GM12878 (cell line): ENCODE results near the gene PTPN18. TPM values are rescaled to one million over a fixed set of nuclear protein-coding genes. Genes with fewer than 3 reads are reported as not detected.
A peak's percentile ranks its signal among the peaks of the same experiment; 100 is the strongest.

ENCODE experiments used
- ATAC-seq: fragments of 200-7000 bp; cut with Tn5 transposase; 3 replicates; pipeline ENCODE4 v1.9.1; 2020; ENCODE audit warnings: mild to moderate bottlenecking, moderate library complexity
- BruUV-seq: library from RNA; stranded (reverse); fragments of 400-500 nt; replicated peaks from 2 replicates; lab custom pipeline; 2021; lab: Mats Ljungman, UMichigan
- CTCF ChIA-PET: fragments of 300-600 bp; sonication (Branson Sonifier 250); formaldehyde crosslinking; extraction: SDS; loops from one replicate; lab custom pipeline; 2021; ENCODE audit warnings: inconsistent platforms; lab: Yijun Ruan, JAX
- POLR2A ChIA-PET: fragments of 350-600 bp; formaldehyde crosslinking; extraction: SDS; loops from one replicate; lab custom pipeline; 2021; ENCODE audit warnings: inconsistent platforms; lab: Charles Lee
- RAD21 ChIA-PET: fragments of 300-600 bp; sonication (Branson Sonifier 250); formaldehyde crosslinking; loops from one replicate; lab custom pipeline; 2023; ENCODE audit warnings: antibody characterized with exemption; ENCODE audit not compliant: unreplicated experiment; lab: Charles Lee
- SMC1A ChIA-PET: fragments of 300-600 bp; sonication (Branson Sonifier 250); formaldehyde crosslinking; loops from one replicate; lab custom pipeline; 2023; ENCODE audit not compliant: unreplicated experiment, uncharacterized antibody; lab: Charles Lee
- DNase-seq: peaks from one replicate; pipeline ENCODE4 v3.0.0-alpha.2; 2011; ENCODE audit warnings: low read depth, low spot score
- FAIRE-seq: peaks from 3 replicates; lab custom pipeline; 2011; peaks lifted over from hg19 to GRCh38; lab: Jason Lieb, UNC
- H2AFZ ChIP-seq: 2 replicates; pipeline ENCODE4 v1.6.0; 2011; ENCODE audit warnings: low read depth, low read length, control low read depth; ENCODE audit not compliant: control insufficient read depth
- H3K27ac ChIP-seq: 2 replicates; pipeline ENCODE4 v1.5.1; 2011; ENCODE audit warnings: control low read depth; ENCODE audit not compliant: control insufficient read depth, insufficient read depth
- H3K27me3 ChIP-seq, 2 experiments: replicated peaks in 1 of 2; 2 replicates each; pipeline versions ENCODE4 v1.6.0 to v1.6.1; 2011; ENCODE audit warnings: low read length in 1 of 2; ENCODE audit not compliant: control insufficient read depth in 2 of 2, insufficient read depth in 2 of 2
- H3K36me3 ChIP-seq, 2 experiments: 2 replicates each; pipeline ENCODE4 v1.5.1; 2011; ENCODE audit warnings: low read length in 1 of 2; ENCODE audit not compliant: control insufficient read depth in 2 of 2, insufficient read depth in 2 of 2
- H3K4me1 ChIP-seq: 2 replicates; pipeline ENCODE4 v1.6.1; 2011; ENCODE audit warnings: mild to moderate bottlenecking, low read length, moderate library complexity, mixed read lengths; ENCODE audit not compliant: control insufficient read depth, insufficient read depth
- H3K4me2 ChIP-seq: 2 replicates; pipeline ENCODE4 v1.6.0; 2011; ENCODE audit warnings: control low read depth; ENCODE audit not compliant: control insufficient read depth, insufficient read depth
- H3K4me3 ChIP-seq: fragments of 200-600 bp; sonication (generic); 2 replicates; pipeline ENCODE4 v1.5.1; 2016
- H3K79me2 ChIP-seq: 2 replicates; pipeline ENCODE4 v1.6.0; 2011; ENCODE audit warnings: low read length; ENCODE audit not compliant: control insufficient read depth, insufficient read depth
- H3K9ac ChIP-seq: 2 replicates; pipeline ENCODE4 v1.8.0; 2011; ENCODE audit warnings: low read length, control low read depth, mixed read lengths; ENCODE audit not compliant: control insufficient read depth, insufficient read depth
- H3K9me3 ChIP-seq: replicated peaks from 3 replicates; pipeline ENCODE4 v1.5.1; 2011; ENCODE audit warnings: mild to moderate bottlenecking, low read length; ENCODE audit not compliant: control insufficient read depth, insufficient read depth
- H4K20me1 ChIP-seq: 2 replicates; pipeline ENCODE4 v1.6.0; 2011; ENCODE audit not compliant: control insufficient read depth, insufficient read depth
- ASH2L ChIP-seq: fragments of 300-600, 200-600 bp; sonication (generic); IDR thresholded peaks from 2 replicates; pipeline ENCODE4 v1.6.1; 2017; ENCODE audit warnings: low read depth, mild to moderate bottlenecking, borderline replicate concordance
- ATF3 ChIP-seq: IDR thresholded peaks from 2 replicates; pipeline ENCODE4 v1.6.1; 2011; ENCODE audit warnings: low read depth, mild to moderate bottlenecking, low read length, moderate library complexity, borderline replicate concordance; ENCODE audit errors: extremely low read depth
- BCL11A ChIP-seq: IDR thresholded peaks from 2 replicates; pipeline ENCODE4 v1.6.1; 2011; ENCODE audit warnings: low read depth, low read length
- DPF2 ChIP-seq: fragments of 450-650 bp; IDR thresholded peaks from 2 replicates; pipeline ENCODE4 v1.6.1; 2017; ENCODE audit warnings: mild to moderate bottlenecking
- E4F1 ChIP-seq: fragments of 450-650 bp; IDR thresholded peaks from 2 replicates; pipeline ENCODE4 v1.6.1; 2018; ENCODE audit warnings: borderline replicate concordance, mild to moderate bottlenecking; ENCODE audit not compliant: partially characterized antibody
- EED ChIP-seq: sonication (generic); IDR thresholded peaks from 2 replicates; pipeline ENCODE4 v1.6.1; 2016; ENCODE audit warnings: antibody characterized with exemption, low read depth
- NFIC ChIP-seq: IDR thresholded peaks from 2 replicates; pipeline ENCODE4 v1.6.1; 2012; ENCODE audit warnings: low read depth, mild to moderate bottlenecking, inconsistent platforms, low read length, moderate library complexity
- POLR2A ChIP-seq: IDR thresholded peaks from 2 replicates; pipeline ENCODE4 v1.6.1; 2011; ENCODE audit warnings: low read depth, mild to moderate bottlenecking, low read length
- RAD21 ChIP-seq: IDR thresholded peaks from 2 replicates; pipeline ENCODE4 v1.6.1; 2011; ENCODE audit warnings: mild to moderate bottlenecking, low read depth, low read length, moderate library complexity; ENCODE audit not compliant: insufficient read depth
- SUPT20H ChIP-seq: IDR thresholded peaks from 2 replicates; pipeline ENCODE4 v1.6.1; 2011; ENCODE audit warnings: low read depth, mild to moderate bottlenecking, low read length, moderate library complexity, borderline replicate concordance; ENCODE audit not compliant: control insufficient read depth
- ZBTB11 ChIP-seq: fragments of 450-650 bp; formaldehyde crosslinking; IDR thresholded peaks from 2 replicates; pipeline ENCODE4 v1.5.0; 2022; ENCODE audit warnings: mild to moderate bottlenecking, missing genetic modification characterization
- ZNF592 ChIP-seq: fragments of 450-650 bp; IDR thresholded peaks from 2 replicates; pipeline ENCODE4 v1.6.1; 2017; ENCODE audit warnings: mild to moderate bottlenecking, moderate library complexity
- WGBS: methylation state at CpG from one replicate; pipeline ENCODE4 v1.1.6; 2016; ENCODE audit warnings: low lambda C conversion rate; ENCODE audit not compliant: insufficient replicate concordance, insufficient coverage; ENCODE audit errors: missing lambda C conversion rate; 5-methylcytosine and 5-hydroxymethylcytosine counted together
- in situ Hi-C: fragments of 300-500 bp; cut with MboI; formaldehyde crosslinking; loops from 9 replicates; pipeline ENCODE4 v1.14.3; 2018; ENCODE audit warnings: mixed read lengths
- intact Hi-C: fragments of 100-400 bp; cut with micrococcal nuclease; formaldehyde crosslinking; loops from one replicate; pipeline ENCODE4 v1.14.2; 2022; ENCODE audit not compliant: unreplicated experiment
- polyA plus RNA-seq, 11 experiments: library from polyadenylated mRNA; depleted of rRNA in 4 of 11; unstranded in 6 of 11; stranded (reverse) in 5 of 11; fragments of >200 nt; fragmentation: Nextera tagmentation in 4 of 11; fragmentation: Illumina TruSeq in 1 of 11; extraction: Ambion mirVana in 4 of 11; extraction: Trizol in 1 of 11; gene quantifications; 1 replicate in 1 of 11; 2 replicates in 10 of 11; pipeline versions ENCODE4 v1.2.1 to v1.2.3, GENCODE V29; 2011 to 2016; ENCODE audit warnings: inconsistent platforms in 2 of 11, missing spikeins in 2 of 11, low read depth in 1 of 11
- total RNA-seq, 4 experiments: library from RNA; depleted of rRNA in 3 of 4; stranded (reverse); fragments of >200 nt in 3 of 4; fragmentation: Illumina TruSeq in 1 of 4; extraction: Trizol in 1 of 4; gene quantifications; 2 replicates each; pipeline versions ENCODE4 v1.2.1 to v1.2.3, GENCODE V29; 2013 to 2021

The PTPN18 gene
- total and polyA plus RNA-seq, 10 of the 15 experiments (the other 5 are each of a cell fraction or from before 2014, with no cell fraction given), result 14.8 to 89.9 (median 43.4) TPM

GRCh38 chr2:130342020-130342532 lies 13.8 kb upstream of the PTPN18 start:
- H3K4me1 ChIP-seq, result peaks cover 15% of the 10 kb centered on the region
- DNase-seq (peak; percentile 84), FAIRE-seq (no peak), ATAC-seq (peak; percentile 87)
- ChIA-PET RAD21 (interaction anchor here (0.7 to 5.0 kb wide), 12 partner anchors 9 to 1340 kb away, joined by 3 to 34 read pairs (median 6); partner anchors contain the start of genes PTPN18 and SMPD4), POLR2A (interaction anchor here (0.6 to 2.9 kb wide), 10 partner anchors 9 to 488 kb away, joined by 3 to 25 read pairs (median 4); partner anchors contain the start of gene SMPD4), CTCF (interaction anchor here (0.6 to 3.2 kb wide), 13 partner anchors 10 to 1332 kb away, joined by 3 to 38 read pairs (median 5); partner anchors contain the start of genes MZT2B, PTPN18 and SMPD4), SMC1A (interaction anchor here (0.7 to 3.7 kb wide), 10 partner anchors 9 to 1340 kb away, joined by 3 to 24 read pairs (median 8); no protein-coding TSS in a partner anchor)
- H4K20me1 ChIP-seq, result no peaks in the 10 kb centered on the region
- H3K4me3 ChIP-seq, result peak overlapping the region; percentile 67
- H3K79me2 ChIP-seq, result peaks cover 25% of the 10 kb centered on the region
- no TSS peak for BruUV-seq
- under 1% methylated on average over 22 of the region's 24 CpGs for WGBS
- H3K36me3 ChIP-seq, result peaks cover 19 to 21% of the 10 kb centered on the region in 2 experiments
- H3K9ac ChIP-seq, result peak overlapping the region; percentile 78
- peak overlapping the region; percentile 39 for H3K4me2 ChIP-seq
- peak overlapping the region; percentile 81 for H3K27ac ChIP-seq
- peak overlapping the region; percentile 95 for H2AFZ ChIP-seq
- in situ Hi-C loops (loop anchor here (25.0 kb wide), 1 partner anchor 1470 kb away; no protein-coding TSS in a partner anchor), intact Hi-C loops (loop anchor here (1.0 to 10.0 kb wide), 3 partner anchors 30 to 763 kb away; partner anchors contain the start of gene PLEKHB2)
- H3K27me3 ChIP-seq, result no peaks in the 10 kb centered on the region
- no peaks in the 10 kb centered on the region for H3K9me3 ChIP-seq
- no peak for TF ChIP-seq ASH2L
- no peak for TF ChIP-seq ATF3
- TF ChIP-seq EED, result no peak
- no peak for TF ChIP-seq ZNF592
- TF ChIP-seq BCL11A, result no peak
- TF ChIP-seq SUPT20H, result no peak
- TF ChIP-seq NFIC, result no peak
- TF ChIP-seq RAD21, result no peak
- TF ChIP-seq ZBTB11 (CRISPR knock-in tag), result no peak
- peak; percentile 89 for TF ChIP-seq POLR2A
- TF ChIP-seq DPF2, result no peak
- TF ChIP-seq E4F1, result peak; percentile 8
